Stimulated activated naive B cell treated with anti-CD40 and anti-IgM and Interleukin-4, amounts not matched to agents 10 μg/mL and 1 μg/mL and 100 μg/mL, for 72 hours (primary cell): ENCODE data around the gene AFF3.
A peak's percentile ranks its signal among the peaks of the same experiment; 100 is the strongest.

Source experiments
- ATAC-seq, 2 donors: fragments of 150-1000 bp; cut with Tn5 transposase; replicated peaks; 2 replicates each; pipeline ENCODE4 v1.10.0; 2021; ENCODE audit warnings: moderate library complexity in 1 of 2
- DNase-seq: peaks from one replicate; pipeline ENCODE4 v3.0.0; 2021
- H3K27ac Mint-ChIP-seq: one replicate; pipeline ENCODE4 v1.8.0; 2022; ENCODE audit warnings: mild to moderate bottlenecking, mixed read lengths
- H3K27me3 Mint-ChIP-seq, 2 donors: one replicate each; pipeline ENCODE4 v1.8.0; 2022; ENCODE audit warnings: mixed read lengths in 2 of 2
- H3K36me3 Mint-ChIP-seq, 2 donors: one replicate each; pipeline ENCODE4 v1.8.0; 2022; ENCODE audit warnings: mixed read lengths in 2 of 2, mild to moderate bottlenecking in 1 of 2
- H3K4me1 Mint-ChIP-seq, 2 donors: one replicate each; pipeline ENCODE4 v1.8.0; 2022; ENCODE audit warnings: mixed read lengths in 2 of 2, mild to moderate bottlenecking in 1 of 2
- H3K4me3 Mint-ChIP-seq, 2 donors: one replicate each; pipeline ENCODE4 v1.8.0; 2022; ENCODE audit warnings: mild to moderate bottlenecking in 2 of 2, mixed read lengths in 2 of 2, moderate library complexity in 1 of 2
- H3K9me3 Mint-ChIP-seq, 2 donors: one replicate each; pipeline ENCODE4 v1.8.0; 2022; ENCODE audit warnings: mixed read lengths in 2 of 2, mild to moderate bottlenecking in 1 of 2

AFF3 gene

GRCh38 chr2:100142393-100142792 is at the start of gene AFF3:
TSS of gene AFF3 (minus strand) at chr2:100142590. CDS start at chr2:100104454, 38,136 bp downstream.
- Mint-ChIP-seq H3K4me1 (peaks cover 50 to 78% of the 10 kb centered on the region in 2 donors), H3K27me3 (no peaks in the 10 kb centered on the region), H3K27ac (peak within 1 kb of the TSS; percentile 97), H3K4me3 (peak within 1 kb of the TSS; percentile 90 to 97), H3K36me3 (peaks cover 18 to 52% of the 10 kb centered on the region in 2 donors), H3K9me3 (peaks cover 10% of the 10 kb centered on the region in 2 donors)
- DNase-seq (peak; percentile 88), ATAC-seq (peak; percentile 93 to 95)

GRCh38 chr2:100189387-100189786 is 47.0 kb upstream of the AFF3 start:
- H3K9me3 Mint-ChIP-seq = no peaks in the 10 kb centered on the region

GRCh38 chr2:100188326-100188725 is 45.9 kb upstream of the AFF3 start:
- DNase-seq (no peak), ATAC-seq (no peak)
- peaks cover 0 to 9% of the 10 kb centered on the region in 2 donors for H3K27me3 Mint-ChIP-seq
- H3K4me3 Mint-ChIP-seq = no peak overlapping the region
- peaks cover 11 to 20% of the 10 kb centered on the region in 2 donors for H3K4me1 Mint-ChIP-seq
- H3K36me3 Mint-ChIP-seq = no peaks in the 10 kb centered on the region
- no peak overlapping the region for H3K27ac Mint-ChIP-seq
- H3K9me3 Mint-ChIP-seq = no peaks in the 10 kb centered on the region

More at GRCh38 chr2:100189387-100189786, 47.0 kb upstream of the AFF3 start:
- H3K27me3 Mint-ChIP-seq = peaks cover 0 to 9% of the 10 kb centered on the region in 2 donors
- DNase-seq = no peak
- H3K27ac Mint-ChIP-seq = no peak overlapping the region
- H3K36me3 Mint-ChIP-seq = no peaks in the 10 kb centered on the region
- H3K4me1 Mint-ChIP-seq = peaks cover 13 to 27% of the 10 kb centered on the region in 2 donors
- ATAC-seq = no peak
- no peak overlapping the region for H3K4me3 Mint-ChIP-seq

- H3K9me3 Mint-ChIP-seq = no peaks in the 10 kb centered on the region
- H3K4me3 Mint-ChIP-seq = no peak overlapping the region
- H3K4me1 Mint-ChIP-seq = peaks cover 10 to 20% of the 10 kb centered on the region in 2 donors
- no peak for ATAC-seq
- no peak for DNase-seq
- no peaks in the 10 kb centered on the region for H3K36me3 Mint-ChIP-seq
- H3K27me3 Mint-ChIP-seq = no peaks in the 10 kb centered on the region
- H3K27ac Mint-ChIP-seq = no peak overlapping the region
These were observed 43.7 kb upstream of the AFF3 start for GRCh38 chr2:100186126-100186525.

- Mint-ChIP-seq H3K36me3 (no peaks in the 10 kb centered on the region), H3K27ac (no peak overlapping the region), H3K9me3 (no peaks in the 10 kb centered on the region), H3K27me3 (no peaks in the 10 kb centered on the region), H3K4me1 (peaks cover 10 to 15% of the 10 kb centered on the region in 2 donors), H3K4me3 (no peak overlapping the region)
- no peak for ATAC-seq
- DNase-seq = no peak
These were observed 43.1 kb upstream of the AFF3 start for GRCh38 chr2:100185516-100185915.

GRCh38 chr2:100185105-100185504 is 42.7 kb upstream of the AFF3 start:
- Mint-ChIP-seq H3K4me1 (peaks cover 10 to 15% of the 10 kb centered on the region in 2 donors), H3K27ac (no peak overlapping the region), H3K36me3 (no peaks in the 10 kb centered on the region), H3K27me3 (no peaks in the 10 kb centered on the region), H3K4me3 (no peak overlapping the region), H3K9me3 (no peaks in the 10 kb centered on the region)
- DNase-seq = no peak
- ATAC-seq = no peak

- no peaks in the 10 kb centered on the region for H3K27me3 Mint-ChIP-seq
- H3K36me3 Mint-ChIP-seq = no peaks in the 10 kb centered on the region
- no peak overlapping the region for H3K4me3 Mint-ChIP-seq
- DNase-seq (no peak), ATAC-seq (no peak)
- no peak overlapping the region for H3K27ac Mint-ChIP-seq
- peaks cover 10 to 15% of the 10 kb centered on the region in 2 donors for H3K4me1 Mint-ChIP-seq
- no peaks in the 10 kb centered on the region for H3K9me3 Mint-ChIP-seq
These were observed 41.8 kb upstream of the AFF3 start for GRCh38 chr2:100184055-100184737.

- Mint-ChIP-seq H3K4me1 (peaks cover 17 to 20% of the 10 kb centered on the region in 2 donors), H3K27ac (no peak overlapping the region), H3K4me3 (no peak overlapping the region), H3K9me3 (peaks cover 0 to 4% of the 10 kb centered on the region in 2 donors), H3K36me3 (no peaks in the 10 kb centered on the region), H3K27me3 (no peaks in the 10 kb centered on the region)
- DNase-seq (no peak), ATAC-seq (no peak)
These were observed 40.3 kb upstream of the AFF3 start for GRCh38 chr2:100182494-100183361.

GRCh38 chr2:100180503-100180902 is 38.1 kb upstream of the AFF3 start:
- no peaks in the 10 kb centered on the region for H3K36me3 Mint-ChIP-seq
- H3K4me1 Mint-ChIP-seq = peaks cover 17 to 20% of the 10 kb centered on the region in 2 donors
- H3K4me3 Mint-ChIP-seq = no peak overlapping the region
- ATAC-seq (no peak), DNase-seq (no peak)
- H3K27ac Mint-ChIP-seq = peak overlapping the region; percentile 11
- H3K9me3 Mint-ChIP-seq = peaks cover 0 to 4% of the 10 kb centered on the region in 2 donors
- H3K27me3 Mint-ChIP-seq = no peaks in the 10 kb centered on the region

GRCh38 chr2:100179806-100180205 is 37.4 kb upstream of the AFF3 start:
- H3K27ac Mint-ChIP-seq = no peak overlapping the region

GRCh38 chr2:100178864-100179263 is 36.5 kb upstream of the AFF3 start:
- Mint-ChIP-seq H3K36me3 (no peaks in the 10 kb centered on the region), H3K27me3 (no peaks in the 10 kb centered on the region), H3K4me3 (no peak overlapping the region), H3K4me1 (peaks cover 12 to 20% of the 10 kb centered on the region in 2 donors), H3K27ac (peak overlapping the region; percentile 71), H3K9me3 (peaks cover 0 to 4% of the 10 kb centered on the region in 2 donors)
- no peak for DNase-seq
- ATAC-seq = no peak

More at GRCh38 chr2:100179806-100180205, 37.4 kb upstream of the AFF3 start:
- ATAC-seq (no peak), DNase-seq (no peak)
- H3K9me3 Mint-ChIP-seq = peaks cover 0 to 4% of the 10 kb centered on the region in 2 donors
- H3K4me3 Mint-ChIP-seq = no peak overlapping the region
- no peaks in the 10 kb centered on the region for H3K36me3 Mint-ChIP-seq
- no peaks in the 10 kb centered on the region for H3K27me3 Mint-ChIP-seq
- H3K4me1 Mint-ChIP-seq = peaks cover 16 to 17% of the 10 kb centered on the region in 2 donors

- Mint-ChIP-seq H3K9me3 (peaks cover 0 to 4% of the 10 kb centered on the region in 2 donors), H3K4me3 (no peak overlapping the region), H3K27me3 (no peaks in the 10 kb centered on the region), H3K27ac (no peak overlapping the region), H3K4me1 (peaks cover 14 to 24% of the 10 kb centered on the region in 2 donors), H3K36me3 (no peaks in the 10 kb centered on the region)
- DNase-seq (peak; percentile 39), ATAC-seq (peak; percentile 78 to 82)
These were observed 35.8 kb upstream of the AFF3 start for GRCh38 chr2:100178085-100178788.

GRCh38 chr2:100176925-100177324 is 34.5 kb upstream of the AFF3 start:
- DNase-seq (no peak), ATAC-seq (no peak)
- H3K4me1 Mint-ChIP-seq = peaks cover 10 to 16% of the 10 kb centered on the region in 2 donors
- H3K9me3 Mint-ChIP-seq = peaks cover 0 to 4% of the 10 kb centered on the region in 2 donors
- H3K27me3 Mint-ChIP-seq = no peaks in the 10 kb centered on the region
- H3K36me3 Mint-ChIP-seq = no peaks in the 10 kb centered on the region
- no peak overlapping the region for H3K4me3 Mint-ChIP-seq
- H3K27ac Mint-ChIP-seq = no peak overlapping the region

GRCh38 chr2:100174026-100174431 is 31.6 kb upstream of the AFF3 start:
- H3K4me1 Mint-ChIP-seq = peaks cover 10 to 16% of the 10 kb centered on the region in 2 donors
- H3K27ac Mint-ChIP-seq = peak overlapping the region; percentile 59
- ATAC-seq (peak in 1 of 2 donors; percentile 56), DNase-seq (no peak)
- H3K36me3 Mint-ChIP-seq = no peaks in the 10 kb centered on the region
- peak overlapping the region; percentile 9 to 70 for H3K4me3 Mint-ChIP-seq
- H3K9me3 Mint-ChIP-seq = peaks cover 0 to 4% of the 10 kb centered on the region in 2 donors
- H3K27me3 Mint-ChIP-seq = no peaks in the 10 kb centered on the region
